CD4-positive, alpha-beta T cell treated with Interleukin-4 for 1 hour (primary cell): ENCODE data around the gene G3BP2.
"Not testable (repeated sequence)": the region's sequence is repeated elsewhere in the genome, so short reads cannot be mapped to it uniquely, and the experiment has no call there.

Source experiments
- DNase-seq, 2 donors: peaks; one replicate each; pipeline ENCODE4 v3.0.0-alpha.2; 2020 to 2022

G3BP2 gene

DNA sequence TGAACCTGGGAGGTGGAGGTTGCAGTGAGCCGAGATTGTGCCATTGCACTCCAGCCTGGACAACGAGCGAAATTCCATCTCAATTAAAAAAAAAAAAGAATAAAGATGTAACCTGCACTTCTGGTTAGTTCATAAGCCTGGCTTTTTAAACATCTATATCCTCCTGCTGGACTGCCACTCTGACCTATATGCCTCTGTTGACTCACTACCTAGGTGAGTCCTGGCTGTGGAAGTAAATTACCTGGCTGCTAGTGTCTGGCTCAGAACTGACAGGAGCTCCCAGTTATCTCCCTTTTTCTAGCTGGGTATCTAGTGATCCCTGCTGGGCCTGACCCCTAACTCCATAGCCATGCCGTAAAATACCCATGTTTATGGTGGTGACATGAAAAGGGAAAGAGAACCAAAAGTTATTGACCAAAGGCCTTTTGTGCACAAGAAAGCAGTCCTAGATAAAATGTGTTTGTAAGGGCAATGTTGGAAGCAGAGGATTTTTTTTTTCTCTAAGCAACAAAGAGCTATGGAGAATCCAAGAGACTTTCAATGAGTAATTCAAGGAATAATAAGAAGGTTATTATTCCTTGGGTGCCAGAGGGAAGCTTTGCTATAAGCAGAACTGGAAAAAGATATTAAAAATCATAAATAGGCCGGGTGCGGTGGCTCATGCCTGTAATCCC is 10.4 kb upstream of the G3BP2 start:
- no peak for DNase-seq

GRCh38 chr4:75679876-75680575 is 6.8 kb upstream of the G3BP2 start:
- no peak for DNase-seq

- DNase-seq, result no peak
These were observed 5.8 kb upstream of the G3BP2 start for GRCh38 chr4:75678965-75679364.

- no peak for DNase-seq
These were observed 5.3 kb upstream of the G3BP2 start for GRCh38 chr4:75678473-75678872.

GRCh38 chr4:75675004-75675531 is 1.9 kb upstream of the G3BP2 start:
- DNase-seq, result no peak

DNA sequence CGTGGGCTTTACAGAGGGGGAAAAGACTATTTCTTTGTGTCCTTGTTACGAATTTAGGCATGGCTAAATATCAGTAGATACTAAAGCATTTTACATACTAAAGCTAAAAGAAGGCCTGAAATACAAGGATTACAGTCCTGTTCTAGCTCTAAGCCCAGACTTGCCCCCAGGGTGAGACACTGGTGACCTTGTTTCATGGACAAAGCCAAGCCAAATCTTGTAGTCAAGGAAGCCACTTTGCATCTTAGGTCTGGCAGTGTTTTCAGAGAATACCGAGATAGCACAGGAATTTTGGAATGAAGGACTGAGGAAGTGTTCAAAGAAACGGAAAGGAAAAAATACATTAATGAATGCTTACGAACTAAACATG is 733 bp upstream of the G3BP2 start:
- DNase-seq, result no peak

DNA sequence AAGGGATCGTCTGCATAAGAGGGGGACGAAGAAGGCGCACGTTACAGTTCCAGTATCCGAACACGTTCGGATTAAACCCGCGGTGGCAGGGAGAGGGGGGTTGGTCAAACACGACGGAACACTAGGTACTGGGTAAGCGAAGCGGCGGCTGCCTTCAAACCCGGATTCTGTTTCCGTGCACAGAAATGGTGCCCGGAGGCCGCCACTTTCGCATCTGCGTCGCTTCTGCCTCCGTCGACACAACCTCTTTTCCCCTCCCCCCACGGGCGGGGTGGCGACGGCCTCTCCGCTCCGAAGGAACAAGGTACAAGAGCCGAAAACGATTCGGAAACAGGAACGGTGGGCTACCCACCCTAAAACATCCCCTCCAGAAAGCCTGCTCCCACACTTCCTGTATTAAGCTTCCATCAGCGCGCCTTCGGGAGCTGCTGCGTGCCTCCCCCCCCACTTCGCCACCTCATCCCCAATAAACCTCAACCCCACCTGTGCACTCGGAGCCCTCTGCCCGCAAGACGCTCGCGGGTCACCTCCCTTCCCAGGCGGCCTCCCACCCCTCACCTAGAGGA is 667 bp downstream of the G3BP2 start:
- peak; percentile 80 to 81 for DNase-seq

GRCh38 chr4:75671802-75672421 is 1.3 kb downstream of the G3BP2 start:
- no peak for DNase-seq

DNA sequence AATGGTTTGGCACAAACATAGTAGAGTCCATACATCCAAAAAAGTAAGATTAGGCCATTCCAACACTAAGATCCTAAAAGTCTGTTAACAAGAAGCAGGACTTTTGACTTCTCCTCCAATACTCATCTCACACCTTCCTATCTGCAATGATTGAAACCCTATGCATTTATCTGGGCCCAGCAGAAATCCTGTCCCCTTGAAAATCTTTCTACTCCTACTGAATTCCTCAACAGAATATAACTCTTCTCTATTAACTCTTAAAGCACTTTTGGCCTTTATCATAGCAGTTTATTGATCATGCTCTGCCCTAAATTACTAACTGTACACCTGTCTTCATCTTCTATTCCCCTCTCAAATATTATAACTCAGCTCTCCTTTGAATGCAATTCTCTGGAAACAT is 4.6 kb downstream of the G3BP2 start:
- DNase-seq, result no peak

- not testable (repeated sequence) for DNase-seq
These were observed 5.6 kb downstream of the G3BP2 start for GRCh38 chr4:75667636-75668035.

DNA sequence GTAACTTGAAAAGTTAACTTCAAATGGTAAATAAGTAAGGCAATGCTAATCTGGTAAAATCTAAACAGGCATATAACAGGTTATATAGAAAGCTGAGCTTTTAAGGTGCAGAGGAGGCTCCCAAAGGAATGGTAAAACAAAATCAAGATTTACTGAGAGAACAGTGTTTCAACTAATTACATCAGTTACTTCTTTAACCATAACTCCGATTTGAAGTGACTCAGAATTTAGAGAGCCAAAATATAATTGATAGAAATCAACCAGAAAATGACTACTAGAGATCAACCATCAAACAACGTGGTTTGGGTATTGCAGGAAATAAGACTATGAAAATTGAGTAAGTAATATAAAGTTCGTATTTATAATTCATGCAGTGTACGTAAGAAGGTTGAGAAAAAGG is 6.9 kb downstream of the G3BP2 start:
- no peak for DNase-seq

DNA sequence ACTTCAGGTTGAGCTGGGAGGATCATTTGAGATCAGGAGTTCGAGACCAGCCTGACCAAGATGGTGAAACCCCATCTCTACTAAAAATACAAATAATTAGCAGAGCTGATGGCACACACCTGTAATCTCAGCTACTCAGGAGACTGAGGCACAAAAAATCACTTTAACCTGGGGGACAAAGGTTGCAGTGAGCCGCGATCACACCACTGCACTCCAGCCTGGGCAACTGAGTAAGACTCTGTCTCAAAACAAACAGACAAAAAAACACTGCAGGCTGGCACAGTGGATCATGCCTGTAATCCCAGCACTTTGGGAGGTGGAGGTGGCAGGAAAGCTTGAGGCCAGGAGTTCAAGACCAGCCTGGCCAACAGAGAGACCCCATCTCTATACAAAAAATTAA is 8.6 kb downstream of the G3BP2 start:
- DNase-seq, result not testable (repeated sequence)

- no peak for DNase-seq
These were observed 10.6 kb downstream of the G3BP2 start for GRCh38 chr4:75662626-75663025.

DNA sequence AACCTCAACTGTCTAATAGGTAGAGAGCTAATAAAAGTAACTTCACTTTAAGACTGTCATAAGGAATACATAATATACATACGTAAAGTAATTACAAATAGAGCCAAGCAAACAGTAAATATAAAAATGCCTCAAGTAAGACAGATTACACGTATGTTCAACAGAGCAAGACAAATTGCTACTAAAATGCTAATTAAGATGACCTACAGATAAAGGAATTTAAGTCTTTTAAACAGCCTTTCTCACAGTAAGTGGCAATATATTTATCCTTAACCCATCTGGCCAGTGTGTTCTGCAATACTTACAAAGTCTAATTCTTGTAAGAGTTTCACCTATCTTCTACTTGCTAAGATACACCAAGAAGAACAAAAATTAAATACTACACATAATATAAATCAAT is 12.7 kb downstream of the G3BP2 start:
- DNase-seq, result no peak

GRCh38 chr4:75659512-75660031 is 13.6 kb downstream of the G3BP2 start:
- no peak for DNase-seq

GRCh38 chr4:75658876-75659275 is 14.3 kb downstream of the G3BP2 start:
- DNase-seq, result no peak

GRCh38 chr4:75655562-75655961 is 17.6 kb downstream of the G3BP2 start:
- DNase-seq, result peak; percentile 29 to 79

- peak in 1 of 2 donors; percentile 62 for DNase-seq
These were observed 18.3 kb downstream of the G3BP2 start for GRCh38 chr4:75654905-75655304.

- DNase-seq, result no peak
These were observed 19.2 kb downstream of the G3BP2 start for GRCh38 chr4:75653845-75654503.

- DNase-seq, result no peak
These were observed 29.1 kb downstream of the G3BP2 start for GRCh38 chr4:75644095-75644494.

DNA sequence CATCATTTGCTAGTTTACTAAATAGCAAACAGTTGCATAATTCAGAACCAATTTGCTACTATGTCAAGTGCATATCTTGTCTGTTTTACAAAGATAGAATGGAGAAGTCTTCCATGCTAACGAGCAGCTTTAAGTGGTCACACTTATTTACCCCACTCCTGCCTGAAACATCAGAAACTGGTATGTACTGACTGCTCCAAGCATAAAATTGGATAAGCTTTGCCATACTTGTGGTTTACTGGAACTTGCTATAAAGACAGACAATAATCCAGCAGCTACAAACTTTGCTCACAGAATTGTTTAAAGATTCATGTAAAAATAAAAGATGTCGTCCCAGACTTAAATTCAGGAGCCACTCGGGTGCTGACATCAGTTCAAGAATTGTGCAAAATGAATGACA is 29.6 kb downstream of the G3BP2 start:
- no peak for DNase-seq

GRCh38 chr4:75639124-75639695 is 34.0 kb downstream of the G3BP2 start:
- no peak for DNase-seq

DNA sequence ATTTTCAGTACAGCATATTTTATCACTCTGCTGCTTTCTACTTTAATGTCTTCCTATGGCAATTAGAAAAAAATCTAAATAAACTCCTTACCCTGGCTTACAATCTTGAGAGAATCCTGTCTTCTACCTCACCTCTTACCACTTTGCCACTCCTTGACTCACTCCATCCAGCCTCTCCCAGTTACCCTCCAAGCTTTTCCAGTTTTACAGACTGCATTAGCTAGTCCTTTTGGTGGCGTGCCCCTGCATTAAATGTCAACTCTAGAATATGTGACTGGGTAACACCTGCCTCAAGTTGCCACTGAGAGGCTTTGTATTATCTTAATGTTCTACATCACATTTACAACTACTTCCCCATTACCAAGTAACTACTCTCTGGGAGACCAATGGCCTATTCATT is 35.4 kb downstream of the G3BP2 start:
- no peak for DNase-seq
